HG03196 (cell line): ENCODE data around the gene STAT4.

Experiments
- ATAC-seq: cut with Tn5 transposase; IDR thresholded peaks from one replicate; pipeline ENCODE4 v1.9.1; 2021; ENCODE audit not compliant: unreplicated experiment

The STAT4 gene

DNA sequence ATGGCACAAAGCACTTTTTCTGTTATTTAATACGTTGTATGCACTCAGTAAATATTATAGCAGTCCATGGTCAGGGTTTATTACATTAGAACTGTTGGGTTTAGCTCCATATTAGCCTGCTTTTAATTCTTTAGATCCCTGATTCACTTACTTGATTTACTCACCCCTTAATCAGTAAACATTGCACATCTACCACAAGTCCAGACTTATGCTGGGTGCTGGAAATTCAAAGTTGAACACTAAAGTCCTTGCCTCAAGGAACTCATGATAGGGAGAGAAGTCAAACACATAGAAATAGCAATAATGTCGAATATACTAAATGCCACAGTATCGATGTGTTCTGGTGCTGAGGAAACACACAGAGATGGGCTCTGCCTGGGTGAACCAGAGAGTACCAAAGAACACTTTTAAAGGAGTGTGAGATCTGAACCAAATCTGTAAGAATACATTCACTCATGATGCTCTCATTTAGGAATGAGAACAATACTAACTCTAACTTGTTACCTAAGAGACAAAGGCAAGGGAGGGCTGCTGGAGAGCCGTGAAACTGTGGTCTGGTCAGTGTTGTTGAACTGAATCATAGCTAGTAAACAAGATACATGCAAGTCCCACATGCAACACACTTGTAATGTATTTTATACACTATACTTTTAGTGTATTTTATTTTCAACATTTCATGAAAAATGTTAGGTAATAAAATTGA lies 4.9 kb downstream of the STAT4 start:
- no peak for ATAC-seq

DNA sequence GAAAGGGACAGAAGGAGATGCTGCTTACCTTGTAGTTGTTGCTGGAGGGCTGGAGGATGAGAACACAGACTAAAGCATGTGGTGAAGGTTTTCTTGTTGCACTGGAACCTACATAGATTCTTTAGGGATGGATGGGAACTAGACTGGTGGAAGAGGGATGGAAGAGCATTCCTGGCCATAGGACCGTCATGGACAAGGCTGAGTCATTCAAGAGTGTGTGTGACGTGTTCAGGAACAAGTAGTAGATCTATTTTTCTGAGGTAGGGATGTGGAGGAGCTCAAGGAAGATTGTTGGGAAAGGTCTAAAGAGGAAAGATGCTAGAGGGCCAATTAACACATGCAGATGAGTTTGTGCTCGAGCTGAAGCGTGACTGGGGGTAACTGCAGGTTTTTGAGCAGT lies 6.6 kb downstream of the STAT4 start:
- ATAC-seq = no peak

DNA sequence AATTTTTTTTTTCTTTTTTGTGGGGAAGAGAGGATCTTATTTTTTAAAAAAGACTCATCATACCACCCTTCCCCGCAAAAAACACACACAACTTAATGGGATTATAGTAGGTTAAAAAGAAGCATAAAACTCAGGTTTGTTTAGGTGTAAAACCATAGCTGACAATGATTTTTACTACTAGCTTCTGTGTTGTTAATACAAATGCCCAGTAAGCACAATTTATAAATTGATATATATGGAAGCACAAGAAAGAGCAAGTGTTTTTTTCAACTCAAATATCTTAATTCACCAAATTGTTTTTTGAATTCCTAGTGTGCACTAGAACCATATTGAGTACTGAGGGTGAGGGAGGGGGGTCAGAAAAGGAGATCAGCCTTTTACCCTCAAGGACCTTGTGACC lies 7.0 kb downstream of the STAT4 start:
- ATAC-seq = no peak

DNA sequence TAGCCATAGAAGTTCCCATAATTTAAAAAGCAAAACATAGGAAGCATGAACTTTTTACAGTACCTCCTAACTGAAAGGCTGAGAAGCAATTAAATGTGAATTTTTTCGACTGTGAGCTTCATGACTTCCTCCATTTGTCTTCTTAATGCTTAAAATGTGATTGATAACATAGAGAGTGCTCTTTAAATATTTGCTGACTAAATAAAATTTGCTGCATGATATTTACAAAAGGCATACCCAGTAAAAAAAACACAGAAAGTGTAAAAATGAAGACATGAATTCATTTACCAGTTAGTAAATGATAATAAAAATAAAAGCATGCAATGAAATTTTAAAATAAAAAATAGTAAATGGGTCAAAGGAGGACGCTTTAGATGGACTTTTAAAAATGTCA lies 21.9 kb downstream of the STAT4 start:
- ATAC-seq = no peak

DNA sequence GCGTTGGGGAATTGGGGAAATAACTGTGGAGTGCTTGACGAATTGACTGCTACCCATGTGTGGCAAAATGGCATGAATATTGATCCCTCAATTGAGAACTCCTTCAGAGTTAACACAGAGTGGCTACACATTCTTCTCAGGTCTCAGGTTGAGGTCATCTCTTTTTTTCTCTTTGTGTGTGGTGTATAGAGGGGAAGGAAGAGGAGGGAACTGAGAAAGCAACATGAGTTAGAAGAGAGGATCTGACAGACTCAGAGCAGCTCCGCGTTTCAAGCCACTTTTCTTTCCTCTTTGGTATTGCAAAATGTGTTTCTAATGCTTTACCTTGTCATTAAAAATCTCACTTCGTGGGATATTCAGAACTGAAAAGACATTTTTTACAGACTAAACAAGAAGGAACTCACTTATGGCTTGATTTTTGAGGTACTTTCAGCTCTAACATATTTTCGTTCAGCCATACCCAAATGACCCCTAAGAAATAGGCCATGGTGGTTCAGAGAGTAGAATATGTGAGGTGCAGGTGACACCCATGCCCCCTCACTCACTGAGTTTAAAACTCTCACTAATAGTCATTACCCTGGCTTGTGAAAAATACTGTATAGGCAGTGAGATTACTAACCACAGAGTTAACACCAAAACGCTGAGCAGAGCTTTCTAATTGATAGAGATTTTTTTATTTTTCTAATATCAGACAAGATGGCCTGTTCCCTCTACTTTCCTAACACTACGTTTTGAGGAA lies 22.5 kb downstream of the STAT4 start:
- ATAC-seq = no peak

DNA sequence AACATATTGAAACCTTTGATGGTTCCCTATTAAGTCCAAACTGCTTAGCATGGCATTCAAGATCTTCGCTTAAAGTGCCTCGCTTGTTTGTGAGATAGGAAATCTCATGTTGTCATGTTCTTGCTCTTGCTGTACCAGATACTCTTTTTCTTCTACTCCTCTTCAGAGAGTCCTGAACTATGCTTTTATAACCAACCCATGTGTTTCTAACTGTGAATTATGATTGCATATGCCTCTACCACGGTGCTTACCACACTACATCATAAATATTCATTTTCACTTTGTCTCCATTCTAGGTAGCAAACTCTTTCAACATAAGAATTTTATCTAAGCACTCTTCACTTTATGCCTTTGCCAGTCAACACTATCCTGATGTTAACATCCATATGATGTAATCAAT lies 23.6 kb downstream of the STAT4 start:
- no peak for ATAC-seq

DNA sequence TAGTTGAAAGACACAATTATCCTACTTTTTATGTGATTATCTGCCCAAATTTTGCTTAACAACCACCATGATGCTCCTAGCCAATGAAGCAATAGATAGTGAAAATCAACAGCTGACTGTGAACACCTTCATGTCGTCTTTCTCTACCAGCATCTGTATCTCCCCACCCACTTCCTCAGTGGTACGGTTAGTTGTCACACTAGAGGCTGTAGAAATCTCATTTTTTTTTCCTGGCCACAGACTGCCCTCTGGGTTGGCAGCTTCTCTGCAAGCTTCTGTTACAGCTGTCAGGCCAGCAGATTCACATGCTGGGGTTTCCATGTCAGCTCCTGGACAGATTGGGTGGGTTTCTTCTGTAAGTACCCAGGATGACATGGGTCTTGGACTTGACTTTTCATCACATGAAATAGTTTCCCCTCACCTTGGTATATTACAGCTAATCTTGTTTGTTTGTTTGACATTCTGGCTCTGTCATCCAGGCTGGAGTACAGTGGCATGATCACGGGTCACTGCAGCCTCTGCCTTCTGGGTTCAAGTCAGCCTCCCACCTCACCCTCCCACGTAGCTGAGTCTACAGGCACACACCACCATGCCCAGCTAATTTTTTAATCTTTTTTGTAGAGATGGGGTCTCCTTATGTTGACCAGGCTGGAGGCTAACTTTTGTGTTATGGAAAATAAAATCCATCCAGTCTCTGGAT lies 24.3 kb downstream of the STAT4 start:
- no peak for ATAC-seq

DNA sequence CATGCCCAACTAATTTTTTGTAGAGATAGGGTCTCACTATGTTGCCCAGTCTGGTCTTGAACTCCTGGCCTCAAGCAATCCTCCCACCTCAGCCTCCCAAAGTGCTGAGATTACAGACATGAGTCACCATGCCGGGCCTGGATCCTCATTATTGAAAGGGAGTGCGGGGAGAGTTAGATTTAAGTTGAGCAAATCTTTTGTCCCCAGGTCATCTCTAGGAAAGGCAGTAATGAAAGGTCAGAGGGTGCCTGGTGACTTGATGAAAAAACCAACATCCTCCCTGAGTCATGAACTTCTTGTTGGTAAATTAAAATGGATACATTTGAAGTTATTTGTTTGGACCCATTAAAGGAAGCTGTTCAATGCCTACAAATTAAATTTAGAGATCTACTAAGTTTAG lies 25.1 kb downstream of the STAT4 start:
- no peak for ATAC-seq

DNA sequence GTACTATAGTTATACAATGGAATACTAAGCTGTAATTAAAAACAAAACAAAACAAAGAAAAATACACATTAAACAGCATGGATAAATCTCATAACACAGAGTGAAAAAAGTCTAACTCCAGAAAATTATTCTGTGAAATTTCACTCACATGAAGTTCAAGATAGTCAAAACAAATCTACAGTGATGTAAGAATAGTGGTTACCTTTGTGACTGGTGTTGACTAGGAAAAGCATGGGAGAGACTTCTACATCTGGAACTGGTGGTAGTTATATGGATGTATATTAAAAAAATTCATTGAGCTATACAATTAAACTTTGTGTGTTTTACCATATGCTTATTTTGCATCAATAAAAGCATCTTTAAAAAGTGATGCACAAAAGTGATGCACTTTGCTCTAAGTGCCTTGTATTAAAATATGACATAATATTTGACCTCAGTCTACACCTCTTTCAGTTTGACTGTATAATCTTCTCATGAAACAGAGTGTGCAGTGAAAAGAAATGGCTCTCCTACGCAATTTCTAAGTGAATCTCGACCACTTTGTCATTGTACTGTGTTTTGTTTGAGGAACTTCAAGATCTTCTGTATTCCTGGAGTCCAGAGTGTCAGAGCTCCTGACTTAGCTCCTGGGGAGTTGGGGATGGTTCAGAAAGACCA lies 28.0 kb downstream of the STAT4 start:
- no peak for ATAC-seq

DNA sequence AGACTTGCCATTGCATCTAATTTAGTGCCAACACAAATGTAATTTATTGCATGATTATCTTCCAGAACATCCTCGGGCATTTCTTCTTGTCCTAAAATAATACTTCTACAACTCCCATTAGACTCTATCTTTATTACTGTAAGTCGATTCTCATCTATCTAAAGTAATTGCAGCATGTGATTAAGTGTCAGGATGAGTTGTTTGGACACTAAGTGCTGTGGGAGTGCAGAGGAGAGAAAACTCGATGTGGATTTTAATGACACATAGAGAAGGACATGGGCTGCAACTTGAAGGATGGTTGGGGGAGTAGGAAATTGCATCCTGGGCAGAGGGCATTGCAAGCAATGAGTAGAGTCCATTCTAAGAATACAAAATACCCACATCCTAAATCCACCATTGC lies 33.5 kb downstream of the STAT4 start:
- no peak for ATAC-seq

DNA sequence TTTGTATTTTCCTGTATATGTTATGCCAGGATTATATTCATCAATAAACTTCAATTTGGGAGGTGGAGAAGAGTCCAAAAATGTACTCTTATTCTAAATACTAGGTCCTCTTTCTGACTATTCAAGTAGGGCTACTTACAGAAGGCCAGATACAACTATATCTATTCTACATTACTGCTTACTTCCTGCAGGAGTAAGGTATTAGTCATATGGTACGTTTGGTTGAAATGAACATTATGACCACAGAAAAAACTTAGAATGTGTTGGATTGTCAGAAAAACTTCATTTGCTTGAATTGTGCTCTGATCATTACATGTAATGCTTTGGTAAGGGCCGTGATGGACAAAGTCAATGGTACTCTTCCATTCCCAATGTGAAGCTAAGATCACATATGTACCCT lies 35.0 kb downstream of the STAT4 start:
- peak; percentile 39 for ATAC-seq

DNA sequence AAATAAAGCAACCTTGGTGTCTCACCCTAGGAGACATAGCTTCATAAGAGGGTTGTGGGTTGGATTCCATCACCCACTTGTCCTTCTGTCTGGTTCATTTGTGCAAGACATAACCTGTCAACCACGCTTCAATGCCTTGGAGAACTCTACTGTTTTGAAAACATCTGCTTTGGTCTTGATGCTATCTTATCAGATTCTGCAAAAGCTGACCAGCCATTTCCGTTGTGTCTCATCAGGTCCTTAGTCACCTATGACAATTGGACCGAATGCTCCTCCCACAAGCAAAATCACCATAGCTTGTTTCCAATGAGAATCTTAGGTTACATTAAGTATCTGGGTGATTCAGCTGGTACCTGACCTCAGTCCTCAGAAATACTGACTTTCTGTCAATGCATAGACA lies 35.4 kb downstream of the STAT4 start:
- ATAC-seq = peak; percentile 47

DNA sequence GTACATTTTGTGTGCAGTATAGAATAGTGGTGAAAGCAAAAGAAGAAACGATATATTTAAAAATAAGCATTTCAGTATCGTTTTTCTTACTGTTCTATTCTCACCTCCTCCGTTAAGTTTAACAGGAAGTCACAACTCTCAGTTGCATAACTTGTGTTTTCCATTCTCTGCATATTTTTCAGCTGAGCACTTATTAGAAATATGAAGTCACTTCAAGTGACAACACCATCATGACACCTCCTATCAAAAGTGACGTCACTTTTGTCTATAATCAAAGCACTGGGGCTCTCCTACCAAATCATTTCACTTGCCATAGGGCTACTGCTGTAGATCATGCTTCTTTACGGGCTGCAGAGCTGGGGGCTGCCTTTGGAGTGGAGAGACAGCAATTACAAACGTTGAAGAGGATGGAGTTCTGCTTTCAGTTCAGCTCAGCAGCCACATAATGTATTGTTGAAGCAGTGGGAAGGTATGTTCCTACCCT lies 36.3 kb downstream of the STAT4 start:
- peak; percentile 69 for ATAC-seq

DNA sequence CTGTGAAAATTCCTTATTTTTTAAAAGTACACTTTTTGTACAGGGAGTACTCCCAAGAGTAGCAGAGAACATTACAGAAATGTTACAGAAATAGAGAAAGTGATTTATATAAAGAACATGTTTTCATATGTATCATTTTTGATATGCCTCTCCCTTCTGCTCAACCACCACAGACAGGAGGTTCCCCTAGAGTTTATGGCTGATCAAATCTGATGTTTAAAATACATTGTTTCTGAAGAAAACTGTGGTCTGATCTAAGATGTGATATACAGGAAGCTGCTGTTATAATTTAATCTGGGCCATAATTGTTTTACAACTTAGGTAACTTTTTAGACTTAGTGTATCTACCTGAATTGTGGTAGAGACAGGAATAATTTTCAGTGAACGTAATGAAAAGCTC lies 37.0 kb downstream of the STAT4 start:
- no peak for ATAC-seq

DNA sequence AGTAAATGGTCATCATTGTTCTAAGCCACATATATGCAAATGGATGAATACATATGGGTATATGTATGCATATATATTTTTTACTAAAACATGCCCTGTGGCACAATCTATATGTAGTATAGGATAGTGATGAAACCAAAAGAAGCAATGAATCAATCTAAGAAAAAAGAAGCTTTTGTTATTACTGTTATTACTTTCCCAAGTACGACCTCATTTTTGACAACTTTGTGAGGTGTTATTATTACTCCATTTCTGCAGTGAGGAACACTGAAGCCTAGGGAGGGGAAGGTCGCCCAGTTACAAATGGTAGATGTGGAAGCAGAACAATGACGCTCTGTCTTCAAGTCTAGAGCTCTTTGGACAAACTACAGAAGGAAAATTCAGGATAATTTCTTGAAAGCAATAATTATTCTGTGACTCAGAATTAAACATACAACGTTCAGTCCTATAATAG lies 38.3 kb downstream of the STAT4 start:
- no peak for ATAC-seq

DNA sequence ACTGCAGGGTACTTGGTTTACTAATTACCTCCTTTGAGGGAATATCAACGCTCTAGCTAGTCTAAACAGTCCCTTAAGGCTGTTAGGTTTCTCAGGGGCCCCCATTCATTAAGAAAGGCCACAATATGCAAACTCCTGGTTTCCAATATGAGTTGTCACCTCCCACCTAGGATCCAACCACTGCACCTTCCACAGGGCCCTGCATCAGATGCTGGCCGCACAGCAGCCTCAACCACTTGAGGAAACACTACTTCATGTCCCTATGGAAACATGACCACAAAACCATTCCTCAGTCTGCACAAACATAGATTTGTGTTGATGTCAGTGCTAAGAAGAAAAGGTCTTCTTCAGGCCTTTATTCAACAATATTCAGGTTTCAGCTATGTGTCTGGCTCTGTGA lies 40.9 kb downstream of the STAT4 start:
- no peak for ATAC-seq

DNA sequence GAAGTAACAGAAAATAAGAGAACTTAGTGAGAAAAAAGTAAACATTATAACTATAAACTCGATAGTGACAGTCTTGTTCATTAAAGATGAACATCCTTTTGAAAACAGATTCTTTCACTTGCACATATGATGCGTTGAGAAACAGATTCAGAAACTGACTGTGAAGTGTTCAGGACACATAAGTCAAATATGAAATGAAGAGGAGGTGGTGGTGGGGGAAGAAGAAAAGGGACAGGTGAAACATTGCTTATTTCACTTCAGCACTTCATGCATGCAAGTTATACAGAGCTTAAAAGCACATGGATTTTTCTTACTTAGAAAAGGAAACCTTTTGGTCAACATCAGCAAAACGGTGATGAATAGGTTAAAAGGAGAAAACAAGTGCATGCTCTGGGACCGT lies 42.5 kb downstream of the STAT4 start:
- ATAC-seq = no peak

DNA sequence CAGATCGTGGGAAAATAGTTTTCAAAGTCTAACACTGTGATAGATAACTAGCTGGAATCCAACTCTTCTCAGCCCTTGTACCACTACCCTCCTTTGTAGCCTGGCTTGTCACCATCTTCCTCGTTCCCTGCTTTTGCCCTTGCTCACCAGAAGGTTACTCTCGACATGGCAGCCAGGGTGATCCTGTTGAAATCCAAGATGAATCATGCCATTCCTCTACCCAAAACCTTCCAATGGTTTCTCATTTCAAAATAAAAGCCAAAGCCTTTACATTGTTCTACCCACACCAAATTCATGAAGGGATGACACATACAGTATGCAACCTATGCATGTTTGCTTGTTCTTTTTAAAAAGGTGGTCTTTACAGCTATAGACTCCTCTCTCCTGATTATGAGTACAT lies 45.7 kb downstream of the STAT4 start:
- no peak for ATAC-seq

DNA sequence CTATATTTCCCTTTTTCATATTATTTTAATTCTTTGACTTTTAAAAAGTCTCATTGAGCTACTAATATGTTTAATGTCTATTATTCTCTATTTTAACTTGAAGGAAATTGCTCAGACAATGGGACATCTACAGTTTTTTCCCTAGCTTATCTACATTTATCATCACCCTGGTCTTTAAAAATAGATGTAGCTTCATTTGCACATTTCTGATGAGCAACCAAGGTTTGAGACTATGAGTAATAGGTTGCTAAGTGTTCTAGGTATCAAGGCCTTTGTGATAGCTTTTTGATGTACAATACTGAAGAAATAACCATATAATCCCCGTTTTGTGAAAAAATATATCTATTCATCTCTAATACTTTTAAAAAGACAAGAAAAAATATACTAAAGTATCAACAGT lies 47.0 kb downstream of the STAT4 start:
- ATAC-seq = no peak

DNA sequence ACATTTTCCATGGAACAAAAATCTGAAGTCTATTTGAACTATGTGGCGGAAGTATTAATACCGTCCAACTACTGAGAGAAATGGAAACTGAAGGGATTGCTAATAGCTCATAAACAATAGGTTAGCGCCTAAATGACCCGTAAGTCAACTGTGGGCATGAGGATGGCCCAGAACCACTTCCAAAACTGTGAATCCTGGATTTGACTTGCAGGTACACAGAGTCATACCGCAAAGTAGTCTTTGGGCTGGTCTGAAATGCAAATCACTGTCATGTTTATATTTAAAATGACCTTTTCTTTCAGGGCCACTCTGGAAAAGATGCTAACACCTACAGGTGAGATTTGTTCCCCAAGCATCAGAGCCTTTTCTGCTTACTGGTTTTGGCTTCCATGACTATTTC lies 50.6 kb downstream of the STAT4 start:
- no peak for ATAC-seq

DNA sequence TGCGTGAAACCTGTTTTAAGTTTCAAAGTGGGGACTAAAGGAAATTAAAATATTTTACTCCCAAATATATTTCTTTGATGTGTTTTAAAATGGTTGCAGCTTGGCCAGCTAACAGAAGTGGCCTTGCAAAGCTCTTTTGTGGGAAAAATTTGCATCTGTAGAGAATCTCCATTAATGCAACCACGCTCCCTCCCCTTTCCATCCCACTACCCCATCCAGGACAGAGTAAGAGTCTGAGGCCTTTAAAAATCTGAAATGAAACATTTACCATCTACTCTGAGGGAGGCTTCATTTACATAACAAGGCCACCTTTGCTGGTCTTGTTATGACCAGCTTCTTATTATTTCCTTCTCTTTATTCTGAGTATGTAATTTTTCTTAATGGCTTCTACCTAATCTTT lies 63.5 kb downstream of the STAT4 start:
- ATAC-seq = no peak

DNA sequence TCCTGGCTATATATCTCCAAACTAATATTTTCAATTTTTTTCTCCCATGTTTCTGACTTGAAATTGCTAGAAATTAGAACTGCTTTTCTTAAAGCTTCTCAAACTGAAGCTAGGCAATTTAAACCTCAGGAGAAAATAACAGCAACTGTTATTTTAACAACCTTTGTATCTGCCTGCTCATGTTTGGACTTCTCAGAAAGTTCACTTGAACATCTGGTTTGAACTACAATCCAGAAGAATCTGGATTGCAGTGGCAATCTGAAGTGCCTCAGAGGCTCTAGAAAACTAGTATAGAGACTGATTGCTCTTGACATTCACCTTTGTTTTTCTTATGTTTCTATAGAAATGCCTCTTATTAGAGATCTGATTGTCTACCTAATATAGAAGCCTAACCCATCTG lies 64.1 kb downstream of the STAT4 start:
- no peak for ATAC-seq
